ELF-1 (cell line): ENCODE results near the gene ACAD9.
A peak's percentile ranks its signal among the peaks of the same experiment; 100 is the strongest.
"Not testable (repeated sequence)": the region's sequence is repeated elsewhere in the genome, so short reads cannot be mapped to it uniquely, and the experiment has no call there.

Experiments
- DNase-seq: peaks from one replicate; pipeline ENCODE4 v3.0.0-alpha.2; 2016; ENCODE audit warnings: low read depth, low spot score

The ACAD9 gene

GRCh38 chr3:128859630-128860029 is 19.8 kb upstream of the ACAD9 start:
- DNase-seq: peak; percentile 48

GRCh38 chr3:128861491-128861890 is 17.9 kb upstream of the ACAD9 start:
- no peak for DNase-seq

GRCh38 chr3:128863560-128863959 is 15.9 kb upstream of the ACAD9 start:
- no peak for DNase-seq

DNA sequence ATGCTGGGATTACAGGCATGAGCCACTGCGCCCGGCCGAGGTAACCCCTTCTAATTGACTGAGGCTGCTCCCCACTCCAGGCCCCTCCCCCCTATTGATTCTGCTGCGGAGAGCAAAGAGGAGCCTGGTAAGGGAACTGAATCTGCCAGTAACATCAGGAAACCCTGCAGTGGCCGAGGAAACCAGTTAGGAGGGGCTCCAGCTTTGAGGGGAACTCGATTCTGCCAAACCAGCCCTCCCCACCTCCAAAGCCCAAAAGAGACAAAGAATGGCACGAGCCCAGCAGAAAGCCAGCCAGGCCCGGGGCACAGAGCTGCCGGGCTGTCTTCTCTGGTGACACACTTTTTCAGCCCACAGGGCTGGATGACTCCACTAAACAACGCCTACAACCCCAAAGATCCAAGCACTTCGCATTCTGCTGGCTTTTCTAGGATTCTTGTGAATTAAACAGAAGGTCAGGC is 15.0 kb upstream of the ACAD9 start:
- peak; percentile 28 for DNase-seq

GRCh38 chr3:128864849-128865804 is 14.3 kb upstream of the ACAD9 start:
- DNase-seq: peak; percentile 55

- peak; percentile 56 for DNase-seq
Measured at GRCh38 chr3:128867200-128868125, 12.0 kb upstream of the ACAD9 start.

GRCh38 chr3:128870347-128870746 is 9.1 kb upstream of the ACAD9 start:
- no peak for DNase-seq

GRCh38 chr3:128872282-128872681 is 7.1 kb upstream of the ACAD9 start:
- DNase-seq: no peak

DNA sequence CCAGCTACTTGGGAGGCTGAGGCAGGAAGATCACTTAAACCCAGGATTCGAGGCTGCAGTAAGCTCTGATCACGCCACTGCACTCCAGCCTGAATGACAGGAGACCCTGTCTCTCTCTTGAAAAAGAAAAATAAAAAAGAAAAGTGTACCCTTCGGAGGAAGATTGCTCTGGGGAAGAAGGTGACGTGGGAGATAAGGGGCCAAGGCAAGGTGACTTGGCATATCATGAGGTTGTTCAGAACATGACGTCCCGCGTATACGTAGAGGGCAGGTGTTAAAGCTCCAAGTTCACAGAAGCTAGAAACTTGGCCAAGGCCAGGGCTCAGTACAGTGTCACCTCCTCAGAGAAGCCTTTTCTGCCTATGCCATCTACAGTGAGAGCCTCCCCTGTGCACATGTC is 6.7 kb upstream of the ACAD9 start:
- no peak for DNase-seq

DNA sequence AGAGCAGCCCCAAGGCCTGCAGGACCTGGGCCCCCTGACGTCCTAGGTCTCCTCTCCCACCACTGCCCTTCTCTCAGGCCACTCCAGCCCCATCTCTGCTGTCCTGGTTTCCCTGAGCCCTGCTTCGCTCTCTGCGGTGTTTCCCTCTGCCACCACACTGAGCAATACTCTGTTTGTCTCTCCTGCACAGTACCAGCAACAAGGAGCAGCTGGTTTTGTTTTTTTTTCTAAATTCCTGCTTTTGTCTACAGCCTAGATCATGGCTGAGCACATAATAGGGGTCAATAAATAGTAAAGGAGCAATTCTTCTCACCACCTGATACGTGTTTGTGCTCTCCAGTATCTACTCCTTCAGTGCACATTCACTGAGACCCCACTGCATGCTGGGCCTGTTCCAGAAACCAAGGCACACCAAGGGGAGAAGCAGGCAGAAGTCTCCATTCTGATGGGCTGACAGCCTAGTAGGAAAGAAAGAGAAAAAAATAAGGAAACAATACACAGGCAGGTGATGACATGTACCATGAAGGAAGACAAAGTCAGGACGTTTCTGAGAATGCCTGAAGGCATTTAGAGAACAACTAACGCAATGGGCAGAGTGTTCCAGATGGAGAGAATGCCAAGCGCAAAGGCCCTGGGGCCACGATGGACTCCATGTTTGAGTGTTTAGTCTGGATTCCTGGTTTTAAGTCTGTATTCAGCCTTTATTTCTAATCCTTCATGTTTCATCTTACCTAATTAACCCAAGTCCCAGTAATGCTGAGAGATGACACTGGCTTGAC is 6.0 kb upstream of the ACAD9 start:
- no peak for DNase-seq

GRCh38 chr3:128874481-128875180 is 4.8 kb upstream of the ACAD9 start:
- DNase-seq: no peak

GRCh38 chr3:128875556-128876120 is 3.8 kb upstream of the ACAD9 start:
- DNase-seq: peak; percentile 74

DNA sequence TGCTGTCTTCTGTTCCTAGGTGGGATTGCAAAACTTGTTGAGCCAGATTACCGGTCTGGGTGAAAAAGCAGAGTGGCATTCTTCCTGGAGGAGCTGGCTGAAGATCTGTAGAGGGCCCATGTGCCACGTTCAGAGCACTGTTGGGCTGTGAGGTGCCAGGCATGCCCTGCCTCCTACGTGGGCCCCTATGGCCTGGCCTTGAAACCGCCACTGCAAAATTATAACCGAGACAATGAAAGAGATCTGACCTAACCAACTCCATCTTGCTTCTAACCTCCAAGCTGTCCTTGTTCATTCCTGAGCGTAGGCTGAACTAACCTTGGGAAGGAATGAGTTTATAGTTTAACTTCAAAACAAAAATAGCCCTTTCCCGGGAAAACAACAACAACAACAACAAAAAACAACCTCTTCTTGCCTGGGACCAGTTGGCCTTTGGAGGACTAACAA is 1.4 kb upstream of the ACAD9 start:
- peak; percentile 54 for DNase-seq

DNA sequence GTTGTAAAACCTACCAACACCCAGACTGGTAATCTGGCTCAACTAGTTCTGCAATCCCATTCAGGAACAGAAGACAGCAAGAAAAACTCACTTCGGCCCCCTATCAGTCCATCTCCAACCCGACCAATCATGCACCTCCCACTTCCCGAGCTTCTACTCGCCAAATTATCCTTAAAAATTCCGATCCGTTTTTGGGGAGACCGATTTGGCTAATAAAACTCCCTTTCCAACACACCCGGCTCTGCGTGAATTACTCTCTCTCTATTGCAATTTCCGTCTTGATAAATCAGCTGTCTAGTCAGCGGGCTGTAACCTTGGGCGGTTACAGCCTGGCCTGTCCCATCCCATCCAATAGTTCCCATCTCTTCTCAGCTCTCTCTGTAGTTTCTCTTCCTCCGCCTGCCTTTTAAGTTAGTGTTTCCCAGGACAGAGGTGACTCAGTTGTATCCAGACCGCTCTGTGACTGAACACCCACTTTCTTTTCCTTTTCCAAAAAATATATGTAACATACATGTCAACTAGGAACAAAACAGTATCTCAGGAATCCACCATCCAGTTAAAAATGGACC is 780 bp upstream of the ACAD9 start:
- peak; percentile 60 for DNase-seq

DNA sequence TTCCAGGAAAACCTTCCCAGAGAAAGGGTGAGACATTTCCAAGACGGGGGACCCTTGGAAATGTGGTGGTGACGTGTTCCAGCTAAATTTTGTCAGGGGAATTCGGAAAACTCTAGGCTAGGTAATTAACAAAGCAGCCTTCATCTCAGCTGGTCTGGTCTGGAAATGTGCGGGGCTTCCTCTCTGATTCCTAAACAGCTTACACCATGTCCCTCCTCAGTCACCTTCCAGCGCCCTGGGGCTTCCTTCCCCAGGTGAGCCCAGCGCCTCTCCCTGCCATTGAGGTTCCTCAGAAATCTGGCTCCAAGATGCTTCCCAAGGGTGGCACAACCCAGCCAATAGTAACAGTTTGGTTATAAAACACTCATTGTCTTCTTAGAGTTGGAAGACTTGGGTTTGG is 571 bp downstream of the ACAD9 start:
- no peak for DNase-seq

GRCh38 chr3:128880455-128880854 is 1.0 kb downstream of the ACAD9 start:
- not testable (repeated sequence) for DNase-seq

GRCh38 chr3:128881576-128881975 is 2.2 kb downstream of the ACAD9 start:
- no peak for DNase-seq

DNA sequence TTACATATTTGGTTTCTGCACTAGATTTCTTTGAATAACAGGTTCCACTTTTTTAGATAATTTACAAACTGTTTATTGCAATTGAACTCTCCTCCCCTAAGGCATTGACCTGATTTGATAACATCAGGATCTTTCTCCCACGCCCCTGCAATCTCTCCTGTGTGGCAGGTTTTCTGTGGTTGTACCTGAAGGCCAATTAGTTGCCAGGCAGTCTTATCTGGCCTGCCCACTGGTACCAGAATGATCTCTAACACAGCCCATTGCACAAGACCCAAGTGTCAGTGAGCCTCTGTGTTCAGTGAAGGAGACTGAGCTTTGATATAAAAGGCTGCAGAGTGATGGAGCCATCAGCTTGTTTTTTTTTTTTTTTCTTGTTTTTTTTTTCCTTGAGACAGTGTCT is 3.3 kb downstream of the ACAD9 start:
- DNase-seq: no peak

GRCh38 chr3:128884992-128885391 is 5.6 kb downstream of the ACAD9 start:
- DNase-seq: no peak
